KOPT-K1 (cell line): ENCODE results near the gene TSGA10.
"Not testable (repeated sequence)": the region's sequence is repeated elsewhere in the genome, so short reads cannot be mapped to it uniquely, and the experiment has no call there.

Experiments used
- H3K27ac ChIP-seq: fragments of 200-600 bp; sonication (generic); 2 replicates; pipeline ENCODE4 v1.5.1; 2016; ENCODE audit warnings: antibody characterized with exemption, mild to moderate bottlenecking, low read depth, low read length; ENCODE audit not compliant: poor library complexity, severe bottlenecking
- H3K36me3 ChIP-seq: fragments of 200-600 bp; sonication (generic); 2 replicates; pipeline ENCODE4 v1.5.1; 2017; ENCODE audit warnings: antibody characterized with exemption, mild to moderate bottlenecking, low read length, moderate library complexity; ENCODE audit not compliant: insufficient read depth
- H3K9me3 ChIP-seq: fragments of 200-600 bp; sonication (generic); 2 replicates; pipeline ENCODE4 v1.5.1; 2017; ENCODE audit warnings: antibody characterized with exemption, low read length, mild to moderate bottlenecking; ENCODE audit not compliant: insufficient read depth, poor library complexity, severe bottlenecking

Gene TSGA10

GRCh38 chr2:99169534-99169933 lies 14.8 kb upstream of the TSGA10 start:
- H3K27ac ChIP-seq, result no peak overlapping the region
- peaks cover 88% of the 10 kb centered on the region for H3K36me3 ChIP-seq
- no peaks in the 10 kb centered on the region for H3K9me3 ChIP-seq

- H3K9me3 ChIP-seq, result no peaks in the 10 kb centered on the region
- no peak overlapping the region for H3K27ac ChIP-seq
- peaks cover 92% of the 10 kb centered on the region for H3K36me3 ChIP-seq
These were observed 11.5 kb upstream of the TSGA10 start for GRCh38 chr2:99166218-99166617.

GRCh38 chr2:99159594-99159993 lies 4.9 kb upstream of the TSGA10 start:
- peaks cover 72% of the 10 kb centered on the region for H3K36me3 ChIP-seq
- no peaks in the 10 kb centered on the region for H3K9me3 ChIP-seq
- H3K27ac ChIP-seq, result no peak overlapping the region

- Histone ChIP-seq H3K9me3 (no peaks in the 10 kb centered on the region), H3K36me3 (peaks cover 64% of the 10 kb centered on the region), H3K27ac (no peak overlapping the region)
These were observed 3.9 kb upstream of the TSGA10 start for GRCh38 chr2:99158599-99158998.

- H3K27ac ChIP-seq, result no peak overlapping the region
- no peaks in the 10 kb centered on the region for H3K9me3 ChIP-seq
- peaks cover 48% of the 10 kb centered on the region for H3K36me3 ChIP-seq
These were observed 2.1 kb upstream of the TSGA10 start for GRCh38 chr2:99156891-99157290.

- Histone ChIP-seq H3K9me3 (no peaks in the 10 kb centered on the region), H3K27ac (peak overlapping the region; percentile 90), H3K36me3 (peaks cover 26% of the 10 kb centered on the region)
These were observed 679 bp downstream of the TSGA10 start for GRCh38 chr2:99153921-99154604.

- Histone ChIP-seq H3K36me3 (peaks cover 11% of the 10 kb centered on the region), H3K27ac (no peak overlapping the region)
These were observed 2.4 kb downstream of the TSGA10 start for GRCh38 chr2:99152199-99152895.

GRCh38 chr2:99150706-99151105 lies 4.0 kb downstream of the TSGA10 start:
- Histone ChIP-seq H3K9me3 (no peaks in the 10 kb centered on the region), H3K36me3 (no peaks in the 10 kb centered on the region), H3K27ac (no peak overlapping the region)

More at GRCh38 chr2:99152199-99152895, 2.4 kb downstream of the TSGA10 start:
- H3K9me3 ChIP-seq, result no peaks in the 10 kb centered on the region

GRCh38 chr2:99141110-99142108 lies 13.3 kb downstream of the TSGA10 start, which contains the start of gene C2orf15:
C2orf15 (plus strand) TSS chr2:99141707; CDS start chr2:99150559, 8,852 bp downstream.
- no peaks in the 10 kb centered on the region for H3K36me3 ChIP-seq
- peak within 1 kb of the TSS; percentile 53 for H3K27ac ChIP-seq
- no peaks in the 10 kb centered on the region for H3K9me3 ChIP-seq

- H3K36me3 ChIP-seq, result no peaks in the 10 kb centered on the region
- peak overlapping the region; percentile 53 for H3K27ac ChIP-seq
- no peaks in the 10 kb centered on the region for H3K9me3 ChIP-seq
These were observed 14.0 kb downstream of the TSGA10 start for GRCh38 chr2:99140860-99141109.

- Histone ChIP-seq H3K27ac (peak overlapping the region; percentile 53), H3K36me3 (no peaks in the 10 kb centered on the region), H3K9me3 (no peaks in the 10 kb centered on the region)
These were observed 14.5 kb downstream of the TSGA10 start for GRCh38 chr2:99140056-99140859.

GRCh38 chr2:99139003-99139402 lies 15.7 kb downstream of the TSGA10 start:
- Histone ChIP-seq H3K9me3 (peaks cover 2% of the 10 kb centered on the region), H3K27ac (no peak overlapping the region), H3K36me3 (no peaks in the 10 kb centered on the region)

- H3K9me3 ChIP-seq, result peaks cover 36% of the 10 kb centered on the region
- not testable (repeated sequence) for H3K36me3 ChIP-seq, H3K27ac ChIP-seq
These were observed 19.6 kb downstream of the TSGA10 start for GRCh38 chr2:99135044-99135556.

- H3K36me3 ChIP-seq, result no peaks in the 10 kb centered on the region
- H3K27ac ChIP-seq, result no peak overlapping the region
- peaks cover 27% of the 10 kb centered on the region for H3K9me3 ChIP-seq
These were observed 26.8 kb downstream of the TSGA10 start for GRCh38 chr2:99127981-99128380.
